Tibial artery (tissue), 4 donors: ENCODE results near the gene AHR.
"Not testable (repeated sequence)": the region's sequence is repeated elsewhere in the genome, so short reads cannot be mapped to it uniquely, and the experiment has no call there.

Experiments used
- DNase-seq, 2 donors: peaks; one replicate each; pipeline ENCODE4 v3.0.0-alpha.2; 2019
- H3K27ac ChIP-seq, 2 donors: fragments of 200-600 bp; sonication (generic) in 1 of 2; 1 replicate in 1 of 2; 2 replicates in 1 of 2; pipeline ENCODE4 v1.5.1; 2018 to 2019; ENCODE audit warnings: mild to moderate bottlenecking in 1 of 2
- H3K27me3 ChIP-seq, 2 donors: fragments of 200-600 bp; sonication (generic) in 1 of 2; one replicate each; pipeline versions ENCODE4 v1.5.1 to v1.6.0; 2016 to 2019
- H3K36me3 ChIP-seq, 3 donors: fragments of 200-600 bp; sonication (generic) in 2 of 3; one replicate each; pipeline ENCODE4 v1.5.1; 2016 to 2019; ENCODE audit warnings: mild to moderate bottlenecking in 2 of 3
- H3K4me1 ChIP-seq, 4 donors: fragments of 200-600 bp; sonication (generic) in 2 of 4; 1 replicate in 3 of 4; 2 replicates in 1 of 4; pipeline ENCODE4 v1.5.1; 2016 to 2019
- H3K4me3 ChIP-seq, 2 donors: fragments of 200-600 bp; sonication (generic) in 1 of 2; 1 replicate in 1 of 2; 2 replicates in 1 of 2; pipeline ENCODE4 v1.5.1; 2018 to 2019; ENCODE audit warnings: mild to moderate bottlenecking in 2 of 2
- H3K9me3 ChIP-seq, 3 donors: fragments of 200-600 bp; sonication (generic) in 1 of 3; one replicate each; pipeline ENCODE4 v1.5.1; 2016 to 2019
- intact Hi-C: fragments of 100-400 bp; cut with DNase I; formaldehyde crosslinking; loops from one replicate; pipeline ENCODE4 v1.15.0; 2023; ENCODE audit warnings: low total_unique reads
- TF ChIP-seq, protein P1 (sequence below), 2 experiments: fragments of 200-600 bp in 1 of 2; fragments of 450-650 bp in 1 of 2; IDR thresholded peaks; one replicate each; pipeline ENCODE4 v1.5.1; 2017 to 2019; ENCODE audit warnings: antibody characterized with exemption in 2 of 2, mild to moderate bottlenecking in 1 of 2, moderate library complexity in 1 of 2

Gene AHR

DNA sequence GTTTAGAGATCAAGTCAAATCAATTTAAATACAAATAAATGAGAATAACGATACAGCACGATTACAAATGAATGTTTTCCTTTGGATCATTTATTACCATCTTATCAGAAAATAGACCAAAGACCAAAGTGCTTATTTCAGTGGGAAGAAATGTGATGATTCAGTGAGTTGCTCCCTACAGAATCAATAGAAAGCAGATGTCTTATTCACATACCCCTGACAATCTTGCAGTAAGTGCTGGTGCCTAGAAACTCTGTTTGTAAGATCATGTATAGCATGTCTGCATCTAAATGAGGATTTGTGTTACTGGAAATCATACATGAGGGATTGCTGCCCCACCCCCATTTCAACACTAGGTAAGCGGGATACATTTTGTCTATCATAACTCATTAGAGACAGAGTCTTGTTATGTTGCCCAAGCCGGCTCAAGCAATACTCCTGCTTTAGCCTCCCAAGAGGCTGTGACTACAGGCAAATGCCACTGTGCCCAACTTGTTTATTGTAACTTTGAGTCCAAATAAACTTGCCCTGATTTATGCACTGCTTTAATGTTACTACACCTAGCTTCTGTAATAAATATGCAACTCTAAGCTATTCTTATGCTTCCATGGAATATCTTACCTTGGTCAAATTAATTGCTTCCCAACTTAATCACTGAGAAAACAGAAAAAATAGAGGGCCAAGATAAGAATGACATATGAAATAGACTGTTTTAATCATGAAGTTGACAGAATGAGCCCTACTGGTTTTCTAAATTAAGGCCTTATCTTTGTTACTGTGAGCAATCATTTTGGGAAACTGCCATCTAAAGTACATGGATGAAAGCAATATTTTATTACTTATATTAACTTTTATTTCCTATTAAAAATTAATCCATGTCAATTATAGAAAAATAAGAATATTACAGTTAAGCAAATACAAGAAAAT, 82.5 kb downstream of the AHR start:
- DNase-seq = no peak
- no peaks in the 10 kb centered on the region for H3K27me3 ChIP-seq

DNA sequence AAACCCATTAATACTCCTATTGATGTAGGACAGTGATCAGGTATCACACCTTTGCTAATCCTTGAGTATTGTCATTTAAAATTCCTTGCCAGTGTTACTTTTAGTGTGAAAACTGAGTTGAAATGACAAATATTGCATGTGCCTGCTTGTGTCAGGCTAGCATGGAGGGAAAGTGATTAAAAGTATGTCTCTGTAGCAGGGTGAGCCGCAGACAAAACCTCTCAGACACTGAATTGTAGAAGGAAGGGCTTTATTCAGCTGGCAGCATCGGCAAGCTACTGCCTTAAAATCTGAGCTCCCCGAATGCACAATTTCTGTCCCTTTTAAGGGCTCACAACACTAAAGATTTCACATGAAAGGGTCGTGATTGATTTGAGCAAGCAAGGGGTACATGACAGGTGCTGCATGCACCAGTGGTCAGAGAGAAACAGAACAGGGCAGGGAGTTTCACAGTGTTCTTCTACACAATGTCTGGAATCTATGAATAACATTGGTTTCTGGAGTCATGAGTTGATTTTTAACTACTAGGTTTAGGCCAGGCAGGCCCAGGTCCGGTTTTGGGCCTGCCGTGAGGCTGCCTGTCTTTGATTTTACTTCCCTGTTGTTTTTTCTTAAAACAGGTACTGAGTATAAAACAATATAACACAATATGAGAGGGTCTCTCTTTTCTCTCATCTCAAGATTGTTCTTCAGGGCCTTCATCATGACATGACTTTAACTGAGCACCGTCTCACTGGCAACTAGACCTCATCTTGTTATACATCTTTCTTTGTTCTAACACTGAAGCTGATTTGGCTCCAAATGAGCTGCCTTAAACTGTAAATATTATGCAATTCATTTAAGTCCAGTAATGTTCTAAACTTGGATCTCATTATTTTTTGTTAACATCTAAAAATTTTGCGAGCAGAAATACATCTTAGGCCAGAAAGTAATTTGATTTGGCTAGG, 84.2 kb downstream of the AHR start:
- intact Hi-C loops, H3K9me3 ChIP-seq, H3K27ac ChIP-seq: not testable (repeated sequence)

More for the DNA sequence above, 82.5 kb downstream of the AHR start:
- H3K36me3 ChIP-seq = no peaks in the 10 kb centered on the region
- intact Hi-C loops = no loop called here
- H3K9me3 ChIP-seq = no peaks in the 10 kb centered on the region
- H3K27ac ChIP-seq = no peak overlapping the region
- TF ChIP-seq, protein P1, sequence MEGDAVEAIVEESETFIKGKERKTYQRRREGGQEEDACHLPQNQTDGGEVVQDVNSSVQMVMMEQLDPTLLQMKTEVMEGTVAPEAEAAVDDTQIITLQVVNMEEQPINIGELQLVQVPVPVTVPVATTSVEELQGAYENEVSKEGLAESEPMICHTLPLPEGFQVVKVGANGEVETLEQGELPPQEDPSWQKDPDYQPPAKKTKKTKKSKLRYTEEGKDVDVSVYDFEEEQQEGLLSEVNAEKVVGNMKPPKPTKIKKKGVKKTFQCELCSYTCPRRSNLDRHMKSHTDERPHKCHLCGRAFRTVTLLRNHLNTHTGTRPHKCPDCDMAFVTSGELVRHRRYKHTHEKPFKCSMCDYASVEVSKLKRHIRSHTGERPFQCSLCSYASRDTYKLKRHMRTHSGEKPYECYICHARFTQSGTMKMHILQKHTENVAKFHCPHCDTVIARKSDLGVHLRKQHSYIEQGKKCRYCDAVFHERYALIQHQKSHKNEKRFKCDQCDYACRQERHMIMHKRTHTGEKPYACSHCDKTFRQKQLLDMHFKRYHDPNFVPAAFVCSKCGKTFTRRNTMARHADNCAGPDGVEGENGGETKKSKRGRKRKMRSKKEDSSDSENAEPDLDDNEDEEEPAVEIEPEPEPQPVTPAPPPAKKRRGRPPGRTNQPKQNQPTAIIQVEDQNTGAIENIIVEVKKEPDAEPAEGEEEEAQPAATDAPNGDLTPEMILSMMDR (IDR thresholded peaks at IDR 0.05) = no peak
- H3K4me3 ChIP-seq = no peak overlapping the region
- peaks cover 0 to 7% (median 0%) of the 10 kb centered on the region in 4 donors for H3K4me1 ChIP-seq

DNA sequence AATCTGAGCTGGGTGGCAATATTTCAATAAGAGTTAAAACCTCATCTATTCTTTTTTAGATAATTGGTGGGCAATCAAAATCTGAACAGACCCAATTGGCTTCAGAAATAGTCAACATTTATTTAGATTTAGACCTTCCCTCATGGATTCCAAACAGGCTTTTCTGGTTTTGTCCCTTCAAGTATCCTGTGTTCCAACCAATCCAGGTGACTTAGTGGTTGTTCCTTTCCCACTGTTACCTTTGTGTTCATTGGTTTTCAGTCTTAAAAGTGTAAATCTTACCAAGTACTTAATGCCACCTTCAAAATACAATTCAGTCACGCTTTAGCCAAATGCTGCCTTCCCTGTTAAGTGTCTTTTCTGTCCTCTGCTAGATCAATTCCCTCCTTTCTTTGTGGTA, 85.9 kb downstream of the AHR start:
- intact Hi-C loops = no loop called here
- no peaks in the 10 kb centered on the region for H3K9me3 ChIP-seq
- no peaks in the 10 kb centered on the region for H3K4me1 ChIP-seq
- H3K27ac ChIP-seq = no peak overlapping the region
- TF ChIP-seq, protein P1 (IDR thresholded peaks at IDR 0.05) = no peak
- no peaks in the 10 kb centered on the region for H3K36me3 ChIP-seq
- H3K4me3 ChIP-seq = no peak overlapping the region
- no peak for DNase-seq
- H3K27me3 ChIP-seq = no peaks in the 10 kb centered on the region

More for the DNA sequence above, 84.2 kb downstream of the AHR start:
- H3K27me3 ChIP-seq, H3K36me3 ChIP-seq, DNase-seq, H3K4me3 ChIP-seq, H3K4me1 ChIP-seq: not testable (repeated sequence)

DNA sequence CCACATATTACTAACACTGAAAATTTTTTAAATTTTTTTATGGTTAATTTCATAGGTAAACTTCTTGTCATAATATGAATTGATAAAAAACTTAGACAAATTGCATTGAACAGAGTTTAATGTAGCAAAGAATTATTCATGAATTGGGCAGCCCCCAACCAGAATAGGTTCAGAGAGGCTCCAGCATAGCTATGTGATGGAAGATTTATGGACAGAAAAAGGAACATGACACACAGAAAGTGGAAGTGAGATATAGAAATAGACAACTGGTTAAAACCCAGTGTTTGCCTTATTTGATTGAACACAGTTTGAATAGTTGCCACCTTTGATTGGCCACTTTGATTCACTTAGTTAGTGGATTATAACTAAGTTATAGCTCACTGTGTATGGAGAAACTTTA, 87.2 kb downstream of the AHR start:
- H3K36me3 ChIP-seq = no peaks in the 10 kb centered on the region
- H3K27ac ChIP-seq = no peak overlapping the region
- H3K27me3 ChIP-seq = no peaks in the 10 kb centered on the region
- peaks cover 0 to 7% (median 0%) of the 10 kb centered on the region in 4 donors for H3K4me1 ChIP-seq
- H3K9me3 ChIP-seq = no peaks in the 10 kb centered on the region
- H3K4me3 ChIP-seq = no peak overlapping the region
- no peak for DNase-seq
- intact Hi-C loops = no loop called here
- TF ChIP-seq, protein P1 (IDR thresholded peaks at IDR 0.05) = no peak

DNA sequence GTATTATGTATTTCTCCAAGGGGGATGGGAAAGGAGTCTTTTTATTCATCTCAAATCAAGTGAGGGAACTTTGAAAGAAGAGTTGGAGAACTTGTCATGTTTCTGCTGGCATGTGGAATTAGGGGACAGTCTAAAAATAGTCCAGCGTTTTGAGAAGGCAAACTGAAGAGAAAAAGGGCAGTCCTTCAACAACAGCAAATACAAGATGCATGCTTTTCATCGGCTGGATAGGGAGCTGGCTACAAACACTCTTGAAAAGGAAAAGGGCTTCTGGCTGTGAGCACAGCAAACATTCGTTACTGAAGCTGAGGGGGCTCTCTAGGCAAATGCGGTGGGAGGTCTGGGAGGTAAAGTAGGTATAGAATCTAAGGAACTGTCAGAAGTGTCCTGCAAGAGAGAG, 91.9 kb downstream of the AHR start:
- Histone ChIP-seq H3K27ac (no peak overlapping the region), H3K4me1 (peaks cover 0 to 10% (median 0%) of the 10 kb centered on the region in 4 donors), H3K36me3 (no peaks in the 10 kb centered on the region), H3K27me3 (no peaks in the 10 kb centered on the region), H3K4me3 (no peak overlapping the region), H3K9me3 (peaks cover 0 to 5% (median 0%) of the 10 kb centered on the region in 3 donors)
- intact Hi-C loops = no loop called here
- TF ChIP-seq, protein P1 (IDR thresholded peaks at IDR 0.05) = no peak
- DNase-seq = no peak
